GM23338 (cell line): ENCODE results near the gene APEX1. TPM values are rescaled to one million over a fixed set of nuclear protein-coding genes. Genes with fewer than 3 reads are reported as not detected.

Experiments used
- ATAC-seq: fragments of 200-7000 bp; cut with Tn5 transposase; 3 replicates; pipeline ENCODE4 v1.9.1; 2020
- DNase-seq: peaks from one replicate; pipeline ENCODE4 v3.0.0-alpha.2; 2015; ENCODE audit warnings: low spot score
- H2AFZ ChIP-seq: fragments of 200-600 bp; sonication (generic); 2 replicates; pipeline ENCODE4 v1.8.0; 2016; ENCODE audit warnings: antibody characterized with exemption, mild to moderate bottlenecking, moderate library complexity
- H3F3A ChIP-seq: fragments of 200-600 bp; sonication (generic); replicated peaks from 2 replicates; pipeline ENCODE4 v1.8.0; 2017; ENCODE audit warnings: antibody characterized with exemption, mixed run types, low read depth
- H3K27ac ChIP-seq: fragments of 200-600 bp; sonication (generic); 2 replicates; pipeline ENCODE4 v1.6.1; 2016; ENCODE audit warnings: low read depth
- H3K27me3 ChIP-seq: fragments of 200-600 bp; sonication (generic); 2 replicates; pipeline ENCODE4 v1.8.0; 2016; ENCODE audit warnings: mild to moderate bottlenecking, mixed run types, moderate library complexity; ENCODE audit not compliant: insufficient read depth
- H3K36me3 ChIP-seq: fragments of 200-600 bp; sonication (generic); 2 replicates; pipeline ENCODE4 v1.8.0; 2016; ENCODE audit warnings: mild to moderate bottlenecking; ENCODE audit not compliant: insufficient read depth
- H3K4me1 ChIP-seq: fragments of 200-600 bp; sonication (generic); 2 replicates; pipeline ENCODE4 v1.8.0; 2016; ENCODE audit warnings: mild to moderate bottlenecking, moderate library complexity; ENCODE audit not compliant: insufficient read depth
- H3K4me2 ChIP-seq: fragments of 200-600 bp; sonication (generic); 2 replicates; pipeline ENCODE4 v1.7.1; 2017; ENCODE audit warnings: mixed run types
- H3K4me3 ChIP-seq: fragments of 200-600 bp; sonication (generic); 2 replicates; pipeline ENCODE4 v1.6.1; 2016; ENCODE audit warnings: mixed run types
- H3K79me2 ChIP-seq: fragments of 200-600 bp; sonication (generic); replicated peaks from 2 replicates; pipeline ENCODE4 v1.8.0; 2017; ENCODE audit warnings: mild to moderate bottlenecking; ENCODE audit not compliant: insufficient read depth
- H3K9me2 ChIP-seq: fragments of 200-600 bp; sonication (generic); 2 replicates; pipeline ENCODE4 v1.8.0; 2017; ENCODE audit not compliant: insufficient read depth
- H4K20me1 ChIP-seq: fragments of 200-600 bp; sonication (generic); replicated peaks from 2 replicates; pipeline ENCODE4 v1.8.0; 2017; ENCODE audit warnings: mild to moderate bottlenecking; ENCODE audit not compliant: insufficient read depth
- H3K27ac Mint-ChIP-seq: 2 replicates; pipeline ENCODE4 v1.8.0; 2020; ENCODE audit warnings: inconsistent platforms, mild to moderate bottlenecking, moderate library complexity, mixed read lengths
- H3K27me3 Mint-ChIP-seq: 3 replicates; pipeline ENCODE4 v1.8.0; 2022; ENCODE audit warnings: low read depth, mild to moderate bottlenecking, moderate library complexity, mixed read lengths, inconsistent platforms; ENCODE audit not compliant: insufficient read depth, poor library complexity
- H3K36me3 Mint-ChIP-seq: 3 replicates; pipeline ENCODE4 v1.8.0; 2021; ENCODE audit warnings: low read depth, mild to moderate bottlenecking, inconsistent platforms, moderate library complexity, mixed read lengths
- H3K4me1 Mint-ChIP-seq: 3 replicates; pipeline ENCODE4 v1.8.0; 2020; ENCODE audit warnings: mild to moderate bottlenecking, inconsistent platforms, mixed read lengths
- H3K4me3 Mint-ChIP-seq: 3 replicates; pipeline ENCODE4 v1.8.0; 2021; ENCODE audit warnings: moderate library complexity, mild to moderate bottlenecking, inconsistent platforms, mixed read lengths
- H3K9me3 Mint-ChIP-seq: 3 replicates; pipeline ENCODE4 v1.8.0; 2020; ENCODE audit warnings: moderate library complexity, mild to moderate bottlenecking, inconsistent platforms, mixed read lengths
- CREB1 ChIP-seq: fragments of 250-450 bp; sonication (Bioruptor Pico); IDR thresholded peaks from 2 replicates; pipeline ENCODE4 v1.5.0; 2020; ENCODE audit warnings: low read depth, mild to moderate bottlenecking, moderate library complexity
- CTCF ChIP-seq, 2 experiments: fragments of 200-600 bp in 1 of 2; sonication (generic) in 1 of 2; conservative IDR thresholded peaks; 2 replicates each; pipeline versions ENCODE4 v1.5.1 to v1.6.1; 2016 to 2017; ENCODE audit warnings: antibody characterized with exemption in 2 of 2, low read depth in 2 of 2, mild to moderate bottlenecking in 2 of 2, moderate library complexity in 1 of 2
- ETS1 ChIP-seq: IDR thresholded peaks from 2 replicates; pipeline ENCODE4 v1.6.1; 2016; ENCODE audit warnings: antibody characterized with exemption
- EZH2 ChIP-seq: fragments of 200-600 bp; sonication (generic); IDR thresholded peaks from one replicate; pipeline ENCODE4 v1.8.0; 2017; ENCODE audit warnings: antibody characterized with exemption, mild to moderate bottlenecking, low read depth; ENCODE audit not compliant: unreplicated experiment
- EZH2phosphoT487 ChIP-seq: fragments of 200-600 bp; sonication (generic); IDR thresholded peaks from one replicate; pipeline ENCODE4 v1.8.1; 2018; ENCODE audit warnings: antibody characterized with exemption; ENCODE audit not compliant: unreplicated experiment
- JUNB ChIP-seq: IDR thresholded peaks from one replicate; pipeline ENCODE4 v1.6.1; 2016; ENCODE audit warnings: antibody characterized with exemption; ENCODE audit not compliant: unreplicated experiment
- NANOG ChIP-seq: IDR thresholded peaks from 2 replicates; pipeline ENCODE4 v1.6.1; 2016; ENCODE audit warnings: antibody characterized with exemption, borderline replicate concordance
- POLR2AphosphoS5 ChIP-seq: IDR thresholded peaks from 2 replicates; pipeline ENCODE4 v1.6.1; 2016; ENCODE audit warnings: antibody characterized with exemption, low read depth
- STAT1 ChIP-seq: IDR thresholded peaks from one replicate; pipeline ENCODE4 v1.6.1; 2016; ENCODE audit warnings: antibody characterized with exemption; ENCODE audit not compliant: unreplicated experiment
- ZNF331 ChIP-seq: fragments of 250-450 bp; sonication (Bioruptor Pico); IDR thresholded peaks from 2 replicates; pipeline ENCODE4 v1.5.0; 2020; ENCODE audit warnings: low read depth, mild to moderate bottlenecking, moderate library complexity
- ZNF462 ChIP-seq: fragments of 250-450 bp; sonication (Bioruptor Pico); IDR thresholded peaks from 2 replicates; pipeline ENCODE4 v1.5.0; 2020; ENCODE audit warnings: mild to moderate bottlenecking, moderate library complexity
- polyA plus RNA-seq: library from polyadenylated mRNA; unstranded; fragments of >200 nt; fragmentation: Nextera tagmentation; extraction: Ambion mirVana; gene quantifications from 2 replicates; pipeline ENCODE4 v1.2.1, GENCODE V29; 2016
- total RNA-seq: library from RNA; depleted of rRNA; stranded (reverse); fragments of >200 nt; shearing (Covaris generic); gene quantifications from 2 replicates; pipeline ENCODE4 v1.2.3, GENCODE V29; 2014
- TF ChIP-seq, protein P1 (sequence below): IDR thresholded peaks from one replicate; pipeline ENCODE4 v1.6.1; 2018; ENCODE audit warnings: antibody characterized with exemption; ENCODE audit not compliant: unreplicated experiment

The APEX1 gene
- total and polyA plus RNA-seq, 2 experiments from 2014 or later: 247 to 279 TPM

GRCh38 chr14:20409226-20409625, 45.8 kb upstream of the APEX1 start:
- Histone ChIP-seq H2AFZ (no peak overlapping the region), H3K79me2 (peaks cover 6% of the 10 kb centered on the region; the same call in 1 of the 2 replicates), H3K36me3 (no peaks in the 10 kb centered on the region), H4K20me1 (no peaks in the 10 kb centered on the region), H3K9me2 (no peaks in the 10 kb centered on the region), H3F3A (peaks cover 4% of the 10 kb centered on the region; the same call in 1 of the 2 replicates), H3K27ac (no peak overlapping the region), H3K4me3 (no peak overlapping the region), H3K4me2 (no peak overlapping the region), H3K27me3 (peaks cover 1% of the 10 kb centered on the region; the same call in 1 of the 2 replicates), H3K4me1 (peaks cover 13% of the 10 kb centered on the region)
- DNase-seq: no peak
- TF ChIP-seq ZNF462: no peak
- TF ChIP-seq ZNF331 (CRISPR knock-in tag): no peak
- TF ChIP-seq, protein P1, sequence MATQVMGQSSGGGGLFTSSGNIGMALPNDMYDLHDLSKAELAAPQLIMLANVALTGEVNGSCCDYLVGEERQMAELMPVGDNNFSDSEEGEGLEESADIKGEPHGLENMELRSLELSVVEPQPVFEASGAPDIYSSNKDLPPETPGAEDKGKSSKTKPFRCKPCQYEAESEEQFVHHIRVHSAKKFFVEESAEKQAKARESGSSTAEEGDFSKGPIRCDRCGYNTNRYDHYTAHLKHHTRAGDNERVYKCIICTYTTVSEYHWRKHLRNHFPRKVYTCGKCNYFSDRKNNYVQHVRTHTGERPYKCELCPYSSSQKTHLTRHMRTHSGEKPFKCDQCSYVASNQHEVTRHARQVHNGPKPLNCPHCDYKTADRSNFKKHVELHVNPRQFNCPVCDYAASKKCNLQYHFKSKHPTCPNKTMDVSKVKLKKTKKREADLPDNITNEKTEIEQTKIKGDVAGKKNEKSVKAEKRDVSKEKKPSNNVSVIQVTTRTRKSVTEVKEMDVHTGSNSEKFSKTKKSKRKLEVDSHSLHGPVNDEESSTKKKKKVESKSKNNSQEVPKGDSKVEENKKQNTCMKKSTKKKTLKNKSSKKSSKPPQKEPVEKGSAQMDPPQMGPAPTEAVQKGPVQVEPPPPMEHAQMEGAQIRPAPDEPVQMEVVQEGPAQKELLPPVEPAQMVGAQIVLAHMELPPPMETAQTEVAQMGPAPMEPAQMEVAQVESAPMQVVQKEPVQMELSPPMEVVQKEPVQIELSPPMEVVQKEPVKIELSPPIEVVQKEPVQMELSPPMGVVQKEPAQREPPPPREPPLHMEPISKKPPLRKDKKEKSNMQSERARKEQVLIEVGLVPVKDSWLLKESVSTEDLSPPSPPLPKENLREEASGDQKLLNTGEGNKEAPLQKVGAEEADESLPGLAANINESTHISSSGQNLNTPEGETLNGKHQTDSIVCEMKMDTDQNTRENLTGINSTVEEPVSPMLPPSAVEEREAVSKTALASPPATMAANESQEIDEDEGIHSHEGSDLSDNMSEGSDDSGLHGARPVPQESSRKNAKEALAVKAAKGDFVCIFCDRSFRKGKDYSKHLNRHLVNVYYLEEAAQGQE: no peak
- TF ChIP-seq POLR2AphosphoS5: no peak
- TF ChIP-seq NANOG: no peak
- TF ChIP-seq CTCF (conservative IDR thresholded peaks at IDR 0.05; ENCODE audit: low read depth in 2 of 2): no peak
- no peak for TF ChIP-seq STAT1
- no peak for TF ChIP-seq CREB1
- no peak for TF ChIP-seq ETS1
- TF ChIP-seq EZH2: no peak
- TF ChIP-seq JUNB: no peak
- no peak for TF ChIP-seq EZH2phosphoT487
- Mint-ChIP-seq H3K4me3 (no peak overlapping the region), H3K27ac (no peak overlapping the region), H3K36me3 (peaks cover 18% of the 10 kb centered on the region), H3K27me3 (peaks cover 8% of the 10 kb centered on the region), H3K9me3 (no peaks in the 10 kb centered on the region; the same call in 1 of the 3 replicates), H3K4me1 (peaks cover 13% of the 10 kb centered on the region; the same call in 2 of the 3 replicates)
- no peak for ATAC-seq
